Right atrium auricular region (tissue), 2 donors: Measurements from ENCODE around the gene TOP3A. TPM values are rescaled to one million over a fixed set of nuclear protein-coding genes. Genes with fewer than 3 reads are reported as not detected.
A peak's percentile ranks its signal among the peaks of the same experiment; 100 is the strongest.

Source experiments
- DNase-seq: peaks from one replicate; pipeline ENCODE4 v3.0.0-alpha.2; 2019; ENCODE audit warnings: low spot score
- H3K27ac ChIP-seq, 2 donors: fragments of 200-600 bp; sonication (generic); 1 replicate in 1 of 2; 2 replicates in 1 of 2; pipeline ENCODE4 v1.5.1; 2016 to 2019
- H3K27me3 ChIP-seq, 2 donors: fragments of 200-600 bp; sonication (generic); one replicate each; pipeline versions ENCODE4 v1.5.1 to v1.6.0; 2017 to 2019
- H3K36me3 ChIP-seq: fragments of 200-600 bp; sonication (generic); one replicate; pipeline ENCODE4 v1.5.1; 2016
- H3K4me1 ChIP-seq, 2 donors: fragments of 200-600 bp; sonication (generic); one replicate each; pipeline versions ENCODE4 v1.5.1 to v1.6.0; 2017 to 2019
- H3K4me3 ChIP-seq, 2 donors: fragments of 200-600 bp; sonication (generic); 1 replicate in 1 of 2; 2 replicates in 1 of 2; pipeline ENCODE4 v1.5.1; 2017 to 2019; ENCODE audit warnings: mild to moderate bottlenecking in 1 of 2, moderate library complexity in 1 of 2
- H3K9me3 ChIP-seq, 2 donors: fragments of 200-600 bp; sonication (generic); one replicate each; pipeline ENCODE4 v1.5.1; 2019
- CTCF ChIP-seq, 2 donors: fragments of 200-600 bp; sonication (generic); IDR thresholded peaks; one replicate each; pipeline ENCODE4 v1.5.1; 2019; ENCODE audit warnings: antibody characterized with exemption in 2 of 2
- total RNA-seq, 2 donors: library from RNA; depleted of rRNA; stranded (reverse); fragments of >200 nt; gene quantifications; one replicate each; pipeline ENCODE4 v1.1.0, GENCODE V29; 2016

Gene TOP3A
- total RNA-seq, 2 donors from 2014 or later, result 12.6 to 18.8 TPM

- peak overlapping the region; percentile 41 to 50 for H3K27ac ChIP-seq
- H3K36me3 ChIP-seq, result peaks cover 69% of the 10 kb centered on the region
- TF ChIP-seq CTCF (IDR thresholded peaks at IDR 0.05), result no peak
- H3K4me1 ChIP-seq, result peaks cover 0 to 27% of the 10 kb centered on the region in 2 donors
- DNase-seq, result no peak
- no peak overlapping the region for H3K4me3 ChIP-seq
- no peaks in the 10 kb centered on the region for H3K9me3 ChIP-seq
- H3K27me3 ChIP-seq, result no peaks in the 10 kb centered on the region
These were observed 67.7 kb downstream of the TOP3A start for GRCh38 chr17:18246880-18247612.

GRCh38 chr17:18246109-18246725 is 68.6 kb downstream of the TOP3A start:
- Histone ChIP-seq H3K27ac (no peak overlapping the region), H3K4me3 (no peak overlapping the region), H3K27me3 (no peaks in the 10 kb centered on the region), H3K36me3 (peaks cover 61% of the 10 kb centered on the region), H3K4me1 (peaks cover 0 to 27% of the 10 kb centered on the region in 2 donors), H3K9me3 (no peaks in the 10 kb centered on the region)
- no peak for DNase-seq
- TF ChIP-seq CTCF (IDR thresholded peaks at IDR 0.05), result no peak

GRCh38 chr17:18245038-18245776 is 69.6 kb downstream of the TOP3A start:
- Histone ChIP-seq H3K4me3 (no peak overlapping the region), H3K36me3 (peaks cover 51% of the 10 kb centered on the region)

GRCh38 chr17:18241229-18241871 is 73.4 kb downstream of the TOP3A start:
- no peak overlapping the region for H3K27ac ChIP-seq
- no peaks in the 10 kb centered on the region for H3K27me3 ChIP-seq
- DNase-seq, result no peak
- no peak overlapping the region for H3K4me3 ChIP-seq
- peaks cover 0 to 11% of the 10 kb centered on the region in 2 donors for H3K4me1 ChIP-seq
- H3K36me3 ChIP-seq, result peaks cover 24% of the 10 kb centered on the region
- no peaks in the 10 kb centered on the region for H3K9me3 ChIP-seq
- TF ChIP-seq CTCF (IDR thresholded peaks at IDR 0.05), result no peak

More at GRCh38 chr17:18245038-18245776, 69.6 kb downstream of the TOP3A start:
- Histone ChIP-seq H3K27me3 (no peaks in the 10 kb centered on the region), H3K9me3 (no peaks in the 10 kb centered on the region), H3K27ac (no peak overlapping the region), H3K4me1 (peaks cover 0 to 27% of the 10 kb centered on the region in 2 donors)
- no peak for DNase-seq
- TF ChIP-seq CTCF (IDR thresholded peaks at IDR 0.05), result no peak

- Histone ChIP-seq H3K4me1 (peaks cover 0 to 20% of the 10 kb centered on the region in 2 donors), H3K27ac (no peak overlapping the region), H3K36me3 (peaks cover 15% of the 10 kb centered on the region), H3K9me3 (no peaks in the 10 kb centered on the region), H3K27me3 (no peaks in the 10 kb centered on the region), H3K4me3 (no peak overlapping the region)
- TF ChIP-seq CTCF (IDR thresholded peaks at IDR 0.05), result no peak
- DNase-seq, result no peak
These were observed 74.3 kb downstream of the TOP3A start for GRCh38 chr17:18240449-18240848.
